Activated CD8-positive, alpha-beta memory T cell treated with anti-CD3 and anti-CD28 coated beads for 1 hour (primary cell): ENCODE measurements around the gene FAM170A.

ENCODE experiments used
- DNase-seq, 2 donors: peaks; one replicate each; pipeline ENCODE4 v3.0.0-alpha.2; 2020; ENCODE audit warnings: low read depth in 1 of 2; ENCODE audit errors: extremely low read depth in 1 of 2

FAM170A gene, protein sequence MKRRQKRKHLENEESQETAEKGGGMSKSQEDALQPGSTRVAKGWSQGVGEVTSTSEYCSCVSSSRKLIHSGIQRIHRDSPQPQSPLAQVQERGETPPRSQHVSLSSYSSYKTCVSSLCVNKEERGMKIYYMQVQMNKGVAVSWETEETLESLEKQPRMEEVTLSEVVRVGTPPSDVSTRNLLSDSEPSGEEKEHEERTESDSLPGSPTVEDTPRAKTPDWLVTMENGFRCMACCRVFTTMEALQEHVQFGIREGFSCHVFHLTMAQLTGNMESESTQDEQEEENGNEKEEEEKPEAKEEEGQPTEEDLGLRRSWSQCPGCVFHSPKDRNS

DNA sequence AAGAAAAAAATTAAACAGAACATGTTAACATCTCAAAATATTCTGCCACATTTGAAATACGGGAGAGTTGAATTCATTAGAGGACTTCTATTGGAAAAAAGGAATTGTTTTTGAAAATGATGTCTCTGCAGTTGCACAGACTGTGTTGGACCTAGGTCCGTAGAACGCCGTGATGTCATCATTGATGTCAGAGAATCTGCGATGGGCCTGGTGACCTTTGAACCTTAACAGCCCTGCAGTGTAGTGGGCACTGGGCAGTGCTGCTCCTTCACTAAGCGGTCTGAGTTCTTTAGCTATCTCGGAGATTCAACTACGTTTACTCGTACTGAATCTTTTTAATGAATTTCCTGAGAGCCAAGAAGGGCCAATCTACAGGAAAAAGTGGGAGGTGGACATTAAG, at the start of gene FAM170A:
Gene FAM170A (plus strand): TSS at position 220 of the 400 bp plus-strand sequence. CDS start 211 bp downstream, outside the sequence.
- no peak for DNase-seq

DNA sequence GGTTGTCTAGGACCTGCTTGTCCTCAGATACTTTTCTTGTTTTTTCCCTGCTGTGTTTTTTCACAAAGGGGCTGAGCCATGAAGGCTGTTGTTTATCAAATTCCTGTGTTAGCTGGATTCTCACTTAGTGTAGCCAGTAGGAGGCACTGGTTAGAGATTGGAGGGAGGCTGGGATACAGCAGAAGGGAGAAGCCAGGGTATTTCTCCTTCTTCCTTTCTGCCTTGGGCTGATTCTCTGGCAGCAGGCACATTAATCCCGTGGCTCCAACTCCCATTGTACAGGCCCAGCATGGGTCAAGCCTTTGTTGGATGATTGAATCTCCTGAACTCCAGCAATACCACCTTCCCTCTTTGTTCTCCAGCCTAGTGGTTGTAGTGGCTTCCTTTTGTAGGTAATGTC, 46.4 kb upstream of the FAM170A start:
- no peak for DNase-seq

DNA sequence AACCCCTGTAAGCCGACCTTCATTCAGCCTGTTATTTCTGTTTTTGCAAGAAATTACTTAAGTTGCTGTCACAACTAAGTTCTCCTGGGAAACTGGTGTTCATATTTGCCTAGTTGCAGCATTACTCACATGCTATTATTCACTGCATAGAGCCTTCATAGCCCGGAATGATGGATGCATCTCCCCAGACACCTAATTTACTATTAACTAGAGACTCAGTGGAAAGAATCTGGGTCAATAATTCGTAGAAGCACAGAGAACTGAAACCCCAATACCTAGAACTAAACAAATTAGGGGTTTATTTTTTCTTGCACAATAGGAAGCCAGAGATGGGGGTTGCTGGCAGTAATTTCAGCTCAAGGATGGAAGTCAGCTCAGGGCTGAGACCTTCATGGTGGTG, 45.7 kb upstream of the FAM170A start:
- DNase-seq = no peak

DNA sequence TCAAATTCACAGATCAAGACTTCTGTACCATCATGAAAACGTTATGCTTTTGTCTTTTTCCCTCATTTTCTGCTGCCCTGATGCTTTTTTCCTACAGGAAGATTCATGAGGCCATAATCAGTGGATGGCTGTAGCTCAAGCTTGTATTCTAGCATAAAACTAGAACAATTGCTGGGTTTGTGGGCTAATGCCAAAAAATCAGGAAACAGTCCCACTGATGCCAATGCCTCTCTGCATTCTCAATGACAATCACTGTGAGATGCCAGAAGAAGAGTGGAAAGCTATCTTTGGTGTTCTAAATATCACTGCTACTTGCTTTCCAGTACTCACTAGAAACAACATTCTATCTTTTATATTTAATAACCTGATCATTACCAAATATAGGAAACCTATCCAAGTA, 33.3 kb upstream of the FAM170A start:
- DNase-seq = no peak

DNA sequence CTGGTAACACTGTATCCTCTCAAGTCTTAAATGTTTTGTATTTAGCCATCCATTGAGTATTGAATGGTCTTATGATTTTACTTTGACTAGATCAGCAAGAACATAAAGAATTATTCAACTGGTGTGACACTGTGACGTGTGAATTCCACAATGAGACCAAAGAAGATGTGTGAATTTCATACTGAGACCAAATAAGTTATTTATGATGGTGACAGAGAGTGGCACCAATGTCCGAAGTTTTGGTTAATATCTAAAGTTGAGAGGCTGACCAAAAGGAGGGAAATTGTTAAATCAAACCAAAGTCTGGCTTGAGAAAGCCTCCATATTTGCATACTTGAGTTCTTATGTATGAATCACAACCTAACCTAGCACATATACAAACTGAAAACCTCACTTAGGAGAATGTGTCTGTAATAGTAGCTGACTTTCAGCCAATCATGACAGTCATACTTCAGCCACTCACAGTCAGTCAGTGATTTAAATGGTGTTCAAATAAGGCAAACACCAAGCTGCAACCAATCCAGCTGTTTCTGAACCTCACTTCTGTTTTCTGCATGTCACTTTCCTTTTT, 31.5 kb upstream of the FAM170A start:
- DNase-seq = no peak

DNA sequence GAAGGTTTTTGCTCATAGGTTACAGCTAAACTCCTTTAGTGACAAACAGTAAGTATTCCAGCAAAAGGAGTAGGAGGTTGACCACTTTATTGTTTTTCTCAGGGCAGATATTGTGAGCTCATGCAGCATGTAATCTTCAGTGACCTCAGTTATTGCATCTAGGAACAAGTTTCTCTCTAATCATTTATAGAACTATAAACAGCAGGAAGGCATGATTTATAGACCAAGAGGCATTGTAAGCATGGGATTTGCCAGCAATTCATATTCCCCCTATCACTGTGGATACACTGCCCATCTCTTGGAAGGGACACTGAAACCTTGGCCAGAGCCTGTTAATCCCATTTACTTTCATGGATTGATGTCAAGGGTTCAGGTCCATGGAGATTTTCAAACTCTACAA, 15.4 kb upstream of the FAM170A start:
- DNase-seq = no peak

DNA sequence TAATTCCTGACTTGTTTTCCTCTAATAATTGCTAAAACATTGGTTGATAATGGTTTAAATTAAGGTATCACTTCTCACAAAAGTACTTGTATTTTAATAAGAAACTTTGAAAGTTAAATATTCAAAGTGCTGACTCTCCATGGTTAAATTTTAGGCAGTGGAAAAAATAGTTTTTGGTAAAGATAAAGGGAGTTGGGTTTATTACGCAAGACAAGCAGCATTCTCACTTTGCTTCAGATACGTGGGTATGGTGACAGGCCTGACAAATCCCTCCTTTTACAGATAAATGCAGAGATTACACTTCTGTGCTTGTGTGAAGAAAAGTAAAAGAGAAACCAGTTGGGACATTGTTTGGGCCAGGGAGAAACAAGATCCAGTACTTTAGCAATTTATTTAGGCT, 14.5 kb upstream of the FAM170A start:
- no peak for DNase-seq

DNA sequence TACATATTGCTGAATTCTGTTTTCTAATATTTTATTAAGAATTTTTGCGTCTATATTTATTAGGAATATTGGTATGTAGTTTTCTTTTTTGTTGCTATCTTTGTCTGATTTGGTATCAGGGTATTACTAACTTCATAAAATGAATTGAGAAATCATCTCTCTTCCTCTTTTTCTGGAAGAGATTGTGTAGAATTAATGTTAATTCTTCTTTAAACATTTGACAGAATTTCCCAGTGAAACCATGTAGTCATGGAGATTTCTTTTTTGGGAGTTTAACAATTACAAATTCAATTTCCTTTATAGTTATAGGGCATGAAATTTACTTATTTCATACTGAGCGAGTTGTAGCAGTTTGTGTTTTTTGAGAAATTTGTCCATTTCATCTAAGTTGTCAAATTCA, 3.3 kb upstream of the FAM170A start:
- DNase-seq = no peak

DNA sequence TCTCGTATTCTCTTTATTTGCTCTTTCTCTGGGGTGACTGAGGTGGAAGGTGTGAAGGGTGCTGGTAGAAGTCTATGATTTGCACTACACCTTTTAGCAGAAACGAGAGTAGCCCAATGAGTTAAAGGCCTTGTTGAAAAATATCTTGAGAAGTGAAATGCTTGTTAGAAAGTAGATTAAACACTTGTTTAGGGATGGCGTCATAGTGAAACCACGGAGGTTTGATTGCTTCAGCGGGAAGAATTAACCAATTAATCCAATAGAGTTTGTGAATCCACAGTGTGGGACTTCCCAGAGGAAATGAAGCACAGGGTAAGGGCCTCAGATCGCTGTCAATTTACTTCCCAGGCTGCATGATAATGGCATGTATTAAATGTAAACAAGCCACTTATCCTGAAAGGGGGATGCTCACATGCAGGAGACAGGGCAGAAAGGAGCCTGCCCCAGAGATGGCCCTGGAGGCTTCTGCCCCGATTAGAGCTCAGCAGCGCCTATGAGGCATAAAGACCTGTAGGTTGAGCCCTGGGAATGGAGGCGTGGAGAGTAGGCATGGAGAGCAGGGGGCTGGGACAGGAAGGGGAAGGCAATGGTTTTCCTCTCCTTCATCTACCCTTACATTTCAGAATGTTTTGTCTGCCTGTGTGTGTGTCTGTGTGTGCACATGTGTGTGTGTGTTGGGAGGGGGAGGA, 1.5 kb downstream of the FAM170A start:
- DNase-seq = no peak

DNA sequence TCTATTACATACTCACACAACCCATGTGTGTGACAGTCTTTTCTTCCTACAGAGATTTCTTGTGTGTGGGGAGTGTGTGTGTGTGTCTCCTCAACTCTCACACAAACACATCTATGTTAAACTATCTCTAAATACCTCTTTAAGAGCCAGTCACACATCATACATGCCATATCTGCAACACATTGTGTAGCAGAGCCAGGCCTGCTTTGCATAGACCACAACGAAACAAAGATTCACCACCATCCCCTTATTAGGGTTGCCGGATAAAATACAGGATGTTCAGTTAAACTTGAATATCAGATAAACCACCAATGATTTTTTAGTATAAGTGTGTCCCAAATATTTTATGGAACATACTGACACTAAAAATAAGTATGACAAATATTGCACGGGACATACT, 2.3 kb downstream of the FAM170A start:
- DNase-seq = no peak

DNA sequence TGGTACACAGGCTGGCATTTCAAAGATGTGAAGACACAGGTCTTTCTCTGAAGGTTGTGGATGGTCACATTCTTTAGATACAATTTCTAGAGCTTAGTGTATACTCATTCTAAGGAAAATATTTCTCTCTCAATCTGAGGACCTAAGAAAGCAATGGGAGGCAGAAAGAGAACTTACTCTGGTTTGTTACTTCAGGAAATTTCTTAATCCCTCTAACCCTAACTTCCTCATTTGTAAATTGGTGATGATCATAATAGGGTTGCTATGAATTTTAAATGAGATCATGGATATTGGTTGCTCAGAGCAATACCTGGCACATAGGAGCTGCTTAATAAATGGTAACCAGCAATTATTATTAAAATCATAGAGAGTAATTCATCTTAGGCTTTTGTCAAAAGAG, 22.1 kb downstream of the FAM170A start:
- no peak for DNase-seq

DNA sequence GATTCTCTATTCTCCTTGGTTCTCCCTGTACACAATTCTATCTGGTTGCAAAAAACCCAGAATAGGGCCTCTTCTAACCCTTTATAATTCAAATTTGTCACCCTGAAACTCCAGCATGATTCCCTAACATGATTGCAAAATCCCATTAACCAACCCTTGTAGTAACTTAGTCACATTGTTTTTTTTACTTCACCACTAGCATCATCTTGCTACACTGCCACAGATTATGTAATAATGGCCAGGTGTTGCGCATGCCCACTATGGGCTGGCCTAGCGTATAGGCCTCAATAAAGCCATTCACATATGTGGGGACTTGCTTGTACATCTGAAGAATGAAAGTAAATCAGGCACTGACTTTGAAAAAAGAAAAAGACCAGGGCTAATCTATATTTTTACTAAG, 25.7 kb downstream of the FAM170A start:
- DNase-seq = no peak

DNA sequence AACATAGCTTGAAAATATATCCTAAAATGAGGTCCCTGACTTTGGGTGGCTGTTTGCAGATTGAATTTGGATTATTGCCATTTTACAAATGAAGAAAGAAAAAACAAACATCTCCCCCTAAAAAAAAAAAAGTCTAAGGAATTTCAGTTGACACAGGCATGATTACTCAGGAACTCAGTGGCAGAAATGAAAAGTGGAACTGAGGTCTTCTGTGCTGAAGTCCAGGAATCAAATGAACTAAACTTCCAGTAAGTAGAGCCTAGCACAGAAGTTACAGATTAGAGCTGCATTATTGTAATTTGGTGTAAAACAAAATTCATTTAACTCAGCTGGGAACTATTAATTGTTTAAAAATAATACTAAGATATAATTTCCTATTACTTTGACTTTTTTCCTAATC, 26.7 kb downstream of the FAM170A start:
- DNase-seq = no peak

DNA sequence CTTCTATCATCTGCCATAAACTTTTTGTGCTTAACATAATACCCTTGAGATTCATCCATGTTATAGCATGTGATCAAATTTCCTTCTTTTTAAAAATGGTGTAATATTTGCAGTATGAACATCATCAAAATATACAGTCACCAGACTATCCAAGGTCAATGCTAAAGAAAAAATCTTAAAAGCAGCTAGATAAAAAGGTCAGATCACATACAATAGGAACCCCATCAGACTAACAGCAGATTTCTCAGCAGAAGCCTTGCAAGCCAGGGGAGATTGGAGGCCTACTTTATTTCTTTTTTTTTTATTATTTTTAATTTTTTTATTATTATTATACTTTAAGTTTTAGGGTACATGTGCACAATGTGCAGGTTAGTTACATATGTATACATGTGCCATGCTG, 37.2 kb downstream of the FAM170A start:
- DNase-seq = no peak

DNA sequence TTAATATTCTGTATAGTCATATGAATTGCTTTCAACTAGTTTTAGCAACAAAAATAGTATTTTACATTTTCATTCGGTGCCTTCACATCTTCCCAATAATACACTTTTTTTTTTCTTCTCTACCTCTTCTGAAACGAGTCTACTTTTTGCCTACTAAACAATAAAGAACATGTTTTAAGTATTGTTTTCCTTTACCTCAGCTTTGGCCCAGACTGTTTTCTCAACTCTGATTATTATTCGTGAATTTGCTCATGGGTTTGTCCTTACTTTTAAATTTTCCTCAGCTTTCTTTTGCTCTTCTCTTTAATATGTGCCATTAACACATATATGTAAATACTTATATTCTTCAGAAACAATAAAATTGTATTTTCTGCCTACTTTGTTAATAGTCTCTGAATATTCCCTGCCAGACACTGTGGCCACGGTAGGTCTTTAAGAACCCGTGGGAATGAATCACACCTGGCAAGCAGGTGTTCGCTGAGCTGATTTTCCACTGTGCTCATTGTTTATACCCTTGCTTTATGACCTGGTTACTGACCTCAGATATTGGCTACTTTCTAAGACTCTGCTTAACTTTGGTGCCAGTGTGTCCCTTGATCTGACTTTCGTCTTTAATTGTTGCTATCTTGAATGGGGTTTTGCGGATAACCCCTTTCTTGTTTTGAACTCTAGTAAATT, 49.1 kb downstream of the FAM170A start:
- no peak for DNase-seq

DNA sequence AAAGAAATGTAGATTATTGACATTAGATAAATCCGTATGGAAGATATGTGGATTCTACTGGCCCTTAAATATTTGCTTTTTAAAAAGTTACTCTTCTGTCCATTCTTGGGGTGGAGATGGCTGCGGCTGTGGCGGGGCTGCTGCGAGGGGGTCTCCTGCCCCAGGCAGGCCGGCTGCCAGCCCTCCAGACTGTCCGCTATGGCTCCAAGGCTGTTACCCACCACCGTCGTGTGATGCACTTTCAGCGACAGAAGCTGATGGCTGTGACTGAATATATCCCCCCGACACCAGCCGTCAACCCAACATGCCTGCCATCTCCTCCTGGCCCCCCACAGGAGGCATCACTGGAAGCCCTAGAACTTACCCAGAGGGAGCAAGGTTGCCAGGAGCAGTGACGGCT, 50.7 kb downstream of the FAM170A start:
- no peak for DNase-seq

DNA sequence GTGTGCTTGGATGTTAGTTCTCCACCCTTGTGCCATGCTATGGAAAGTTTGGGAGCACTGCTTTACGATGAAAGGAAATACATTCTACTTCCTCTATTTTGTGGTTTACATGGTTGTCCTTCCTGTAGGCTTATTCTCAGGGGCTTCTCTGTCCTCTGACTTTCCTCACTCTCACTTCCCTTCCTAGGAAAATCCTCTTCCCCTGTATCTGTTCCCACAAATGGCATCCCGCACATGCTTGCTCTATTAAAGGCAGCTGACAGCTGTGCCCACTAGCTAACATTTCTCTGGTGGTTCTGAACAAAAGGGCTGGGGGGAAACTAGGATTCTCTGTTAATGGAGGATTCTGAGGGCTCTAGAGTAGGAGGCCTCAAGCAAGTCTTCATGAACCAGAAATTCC, 52.4 kb downstream of the FAM170A start:
- DNase-seq = no peak

DNA sequence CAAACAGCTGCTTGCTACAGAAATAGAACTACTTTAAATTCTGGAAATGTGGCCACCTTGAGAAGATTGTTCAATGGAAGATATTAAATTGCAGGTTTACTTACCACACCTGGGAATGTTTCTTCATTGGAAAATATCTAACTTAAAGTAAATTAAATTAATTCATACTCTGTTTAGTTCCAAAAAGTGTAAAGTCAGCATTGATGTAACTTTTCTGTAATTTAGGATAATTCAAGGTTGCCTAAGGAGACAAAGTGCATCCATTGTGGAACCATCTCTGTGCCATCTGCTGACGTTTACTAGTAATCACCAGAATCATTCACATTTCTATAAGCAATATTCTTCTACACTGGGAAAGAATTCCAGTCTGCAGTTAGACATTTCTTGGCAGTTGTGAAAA, 53.0 kb downstream of the FAM170A start:
- no peak for DNase-seq
